Astrocyte of the spinal cord (primary cell): ENCODE results near the gene PPCS.

ENCODE experiments used
- DNase-seq: peaks from one replicate; pipeline ENCODE4 v3.0.0; 2011; ENCODE audit warnings: low read depth, low spot score
- H3K4me3 ChIP-seq: 2 replicates; pipeline ENCODE4 v1.5.1; 2011; ENCODE audit warnings: low read depth, mild to moderate bottlenecking, low read length, moderate library complexity
- CTCF ChIP-seq: IDR thresholded peaks from 2 replicates; pipeline ENCODE4 v1.5.1; 2012; ENCODE audit warnings: low read depth, mild to moderate bottlenecking, low read length, inconsistent platforms
- in situ Hi-C: cut with HindIII; loops from 2 replicates; pipeline ENCODE4 v1.10.0; 2017; ENCODE audit warnings: low sequenced_read_pairs

Gene PPCS

GRCh38 chr1:42420911-42421585, 35.3 kb upstream of the PPCS start:
- peak; percentile 90 for DNase-seq

GRCh38 chr1:42422737-42423136, 33.6 kb upstream of the PPCS start:
- H3K4me3 ChIP-seq: no peak overlapping the region
- no peak for DNase-seq
- no peak for TF ChIP-seq CTCF
- in situ Hi-C loops: no loop called here

More at GRCh38 chr1:42420911-42421585, 35.3 kb upstream of the PPCS start:
- TF ChIP-seq CTCF: no peak
- in situ Hi-C loops: no loop called here
- H3K4me3 ChIP-seq: no peak overlapping the region

GRCh38 chr1:42423681-42424080, 32.7 kb upstream of the PPCS start:
- TF ChIP-seq CTCF: no peak
- DNase-seq: no peak
- H3K4me3 ChIP-seq: no peak overlapping the region
- in situ Hi-C loops: no loop called here

GRCh38 chr1:42424201-42424600, 32.1 kb upstream of the PPCS start:
- no peak for TF ChIP-seq CTCF
- in situ Hi-C loops: no loop called here
- DNase-seq: no peak

GRCh38 chr1:42427240-42427639, 29.1 kb upstream of the PPCS start:
- in situ Hi-C loops: no loop called here
- DNase-seq: no peak
- H3K4me3 ChIP-seq: no peak overlapping the region
- no peak for TF ChIP-seq CTCF

More at GRCh38 chr1:42424201-42424600, 32.1 kb upstream of the PPCS start:
- H3K4me3 ChIP-seq: no peak overlapping the region

GRCh38 chr1:42429603-42430002, 26.7 kb upstream of the PPCS start:
- no peak for DNase-seq
- in situ Hi-C loops: no loop called here
- no peak overlapping the region for H3K4me3 ChIP-seq
- TF ChIP-seq CTCF: no peak
